K562 treated with DMSO at 1 percent for 4 hours (cell line): ENCODE data around the gene NUBP2. TPM values are rescaled to one million over a fixed set of nuclear protein-coding genes. Genes with fewer than 3 reads are reported as not detected.

Source experiments
- total RNA-seq: library from RNA; unstranded; fragments of 300-600 nt; gene quantifications from 2 replicates; pipeline ENCODE4 v1.2.3, GENCODE V29; 2022; ENCODE audit not compliant: insufficient read depth

NUBP2 gene, protein sequence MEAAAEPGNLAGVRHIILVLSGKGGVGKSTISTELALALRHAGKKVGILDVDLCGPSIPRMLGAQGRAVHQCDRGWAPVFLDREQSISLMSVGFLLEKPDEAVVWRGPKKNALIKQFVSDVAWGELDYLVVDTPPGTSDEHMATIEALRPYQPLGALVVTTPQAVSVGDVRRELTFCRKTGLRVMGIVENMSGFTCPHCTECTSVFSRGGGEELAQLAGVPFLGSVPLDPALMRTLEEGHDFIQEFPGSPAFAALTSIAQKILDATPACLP
- 116 and 132 TPM in 2 replicates for total RNA-seq

DNA sequence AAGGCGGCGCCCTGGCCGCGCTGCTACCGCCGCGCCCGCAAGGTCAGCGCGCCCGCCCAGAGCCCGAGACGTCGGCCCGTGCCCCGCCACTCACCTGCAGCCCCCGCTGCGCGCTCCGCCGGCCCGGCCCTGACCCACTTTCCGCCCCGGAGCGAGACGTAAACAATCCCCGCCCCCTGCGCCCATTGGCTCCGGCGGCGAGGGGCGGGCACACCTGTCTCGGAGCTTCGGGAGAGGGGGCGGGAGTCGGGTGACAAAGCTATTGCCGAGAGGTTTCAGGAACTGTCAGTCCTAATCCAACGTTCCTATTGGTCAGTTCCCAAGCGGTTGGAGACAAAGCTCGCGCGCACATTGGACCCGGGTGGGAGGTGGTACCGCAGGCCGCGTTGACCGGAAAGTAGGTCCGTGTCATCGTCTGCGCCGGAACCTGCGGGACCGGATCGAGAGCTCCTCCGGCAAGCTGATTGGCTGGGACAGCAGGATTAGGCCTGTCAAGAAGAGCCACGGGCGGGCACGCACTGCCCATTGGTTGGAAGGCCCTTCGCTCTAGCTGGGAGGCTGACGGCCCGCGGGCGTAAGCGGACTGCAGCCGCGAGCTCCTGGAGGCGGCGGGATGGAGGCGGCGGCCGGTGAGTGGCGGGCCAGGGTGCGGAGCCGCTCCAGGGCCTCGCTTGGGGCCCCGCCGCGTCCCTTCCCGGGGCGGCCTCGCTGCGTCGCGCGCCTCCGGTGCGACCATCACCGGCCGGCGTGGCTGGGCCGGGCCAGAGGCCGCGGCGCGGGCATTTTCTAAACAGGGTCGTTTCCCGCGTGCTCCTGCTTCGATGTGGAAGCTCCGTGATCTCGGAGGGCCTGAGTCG, at the start of gene NUBP2, which contains the start of gene SPSB3:
TSS of gene NUBP2 (plus strand) at position 553 of the 857 bp plus-strand sequence. CDS start at position 614, 61 bp downstream.
TSS of gene SPSB3 (minus strand) at position 164 of the 857 bp plus-strand sequence. CDS start 1,088 bp downstream, outside the sequence.

GRCh38 chr16:1771188-1771863, 11.4 kb upstream of the NUBP2 start, which contains the start of gene NME3:
TSS of gene NME3 (minus strand) at chr16:1771543. CDS start at chr16:1771534, 9 bp downstream.

DNA sequence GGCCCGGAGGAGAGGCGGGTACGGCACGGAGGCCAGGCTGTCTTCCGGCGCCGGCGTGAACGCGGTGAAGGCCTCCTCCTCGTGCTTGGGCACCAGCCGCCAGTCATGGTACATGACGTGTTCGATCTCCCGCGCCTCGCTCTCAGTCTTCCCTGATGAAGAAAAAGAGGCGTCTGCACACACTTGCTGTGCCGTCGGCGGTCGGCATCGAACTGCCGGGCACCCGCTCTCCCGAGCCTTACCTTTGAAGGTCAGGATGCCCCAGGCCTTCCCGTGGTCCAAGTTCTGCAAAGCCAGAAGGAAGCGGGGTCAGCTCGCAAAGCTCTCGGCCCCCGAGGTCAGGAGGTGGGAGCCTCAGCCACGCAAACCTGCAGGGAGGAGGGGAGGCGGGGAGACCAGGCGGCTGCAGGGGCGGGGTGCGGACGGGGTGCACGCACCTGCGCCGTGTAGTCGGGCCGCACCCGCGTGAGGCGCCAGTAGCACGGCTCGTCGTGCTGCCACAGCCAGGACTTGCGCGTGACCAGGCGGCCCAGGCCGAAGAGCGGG, 10.3 kb upstream of the NUBP2 start, which contains the start of gene EME2:
TSS of gene EME2 (plus strand) at position 449 of the 546 bp plus-strand sequence. CDS start 418 bp downstream, outside the sequence.

GRCh38 chr16:1772908-1773702, 9.7 kb upstream of the NUBP2 start, which contains the start of gene MRPS34:
TSS of gene MRPS34 (minus strand) at chr16:1773134. CDS start at chr16:1773119, 15 bp downstream.

DNA sequence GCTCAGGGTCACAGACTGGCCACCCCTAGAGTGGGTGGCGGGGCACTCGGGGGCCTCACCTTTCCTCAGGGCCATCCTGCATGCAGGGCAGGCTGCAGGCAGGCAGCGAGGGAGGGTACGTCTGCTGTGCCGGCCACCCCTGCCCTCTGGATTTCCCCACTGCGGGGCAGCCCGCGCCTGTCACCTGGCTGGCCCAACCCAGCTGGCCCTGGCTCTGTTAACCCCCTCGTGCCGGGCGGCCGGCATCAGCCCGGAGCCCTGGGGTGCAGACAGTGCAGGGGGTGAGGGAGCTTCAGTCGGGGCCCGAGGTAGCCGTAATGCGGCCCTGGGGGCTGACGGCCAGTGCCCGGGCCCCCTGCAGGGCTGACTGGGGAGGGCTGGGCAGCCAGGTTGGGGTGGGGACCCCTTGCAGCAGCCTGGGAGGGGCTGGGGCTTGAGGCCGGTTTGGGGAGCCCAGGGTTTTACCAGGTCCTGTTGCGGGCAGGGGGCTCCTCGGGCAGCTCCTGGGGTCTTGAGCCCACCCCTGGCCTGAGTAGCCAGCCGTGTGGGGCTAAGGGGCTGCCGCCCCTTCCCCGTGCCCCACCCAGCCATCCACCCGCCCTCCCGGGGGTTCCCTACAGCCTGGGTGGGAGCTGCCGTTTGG, 10.9 kb downstream of the NUBP2 start, which contains the start of gene IGFALS:
TSS of gene IGFALS (minus strand) at position 128 of the 643 bp plus-strand sequence. CDS start at position 75, 53 bp downstream.

DNA sequence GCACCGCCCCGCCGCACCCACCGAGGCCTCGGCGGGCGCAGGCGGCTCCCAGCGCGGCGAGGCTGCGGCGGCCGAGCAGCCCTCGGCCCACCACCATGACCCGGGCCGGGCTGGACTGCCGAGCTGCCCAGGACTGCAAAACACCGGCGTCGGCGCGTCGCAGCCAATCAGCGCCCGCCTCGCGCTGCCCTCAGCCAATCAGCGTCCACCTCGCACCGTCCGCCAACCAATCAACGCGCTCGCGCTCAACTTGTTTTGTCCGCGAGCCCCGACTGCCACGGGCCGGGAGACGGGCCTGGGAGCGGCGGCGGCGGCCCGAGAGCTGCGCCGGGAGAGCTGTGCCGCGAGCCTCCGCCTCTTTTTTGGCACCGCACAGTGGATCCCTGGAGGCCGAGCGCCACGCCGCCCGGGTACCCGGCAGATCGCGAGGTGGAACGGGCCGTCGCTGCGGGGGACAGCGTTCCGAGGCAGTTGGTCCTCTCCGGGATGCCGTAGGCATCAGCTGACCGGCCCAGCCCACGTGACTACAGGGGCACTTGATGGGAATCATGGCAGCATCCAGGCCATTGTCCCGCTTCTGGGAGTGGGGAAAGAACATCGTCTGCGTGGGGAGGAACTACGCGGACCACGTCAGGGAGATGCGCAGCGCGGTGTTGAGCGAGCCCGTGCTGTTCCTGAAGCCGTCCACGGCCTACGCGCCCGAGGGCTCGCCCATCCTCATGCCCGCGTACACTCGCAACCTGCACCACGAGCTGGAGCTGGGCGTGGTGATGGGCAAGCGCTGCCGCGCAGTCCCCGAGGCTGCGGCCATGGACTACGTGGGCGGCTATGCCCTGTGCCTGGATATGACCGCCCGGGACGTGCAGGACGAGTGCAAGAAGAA, 44.2 kb downstream of the NUBP2 start, which contains the start of the genes FAHD1 and HAGH:
TSS of gene FAHD1 (plus strand) at position 516 of the 883 bp plus-strand sequence. CDS start at position 549, 33 bp downstream.
TSS of gene HAGH (minus strand) at position 135 of the 883 bp plus-strand sequence. CDS start at position 97, 38 bp downstream.

Other genes starting within 250 kb of the NUBP2 start
- gene TMEM204, start 249.3 kb upstream of the NUBP2 start, total RNA-seq, result not detected in 2 replicates
- gene IFT140, start 170.9 kb upstream of the NUBP2 start, total RNA-seq, result 7.6 and 7.7 TPM in 2 replicates
- gene CRAMP1, start 170.6 kb upstream of the NUBP2 start, total RNA-seq, result 9.3 and 14.1 TPM in 2 replicates
- 45.2 and 46.3 TPM in 2 replicates for gene JPT2, start 104.7 kb upstream of the NUBP2 start, total RNA-seq
- gene MAPK8IP3, start 76.8 kb upstream of the NUBP2 start, total RNA-seq, result 33.8 and 40.6 TPM in 2 replicates
- 64.2 and 84.8 TPM in 2 replicates for gene NME3, start 11.4 kb upstream of the NUBP2 start, total RNA-seq
- gene EME2, start 10.2 kb upstream of the NUBP2 start, total RNA-seq, result 5.9 and 6.2 TPM in 2 replicates
- 233 and 260 TPM in 2 replicates for gene MRPS34, start 9.8 kb upstream of the NUBP2 start, total RNA-seq
- gene SPSB3, start 389 bp upstream of the NUBP2 start, total RNA-seq, result 61.7 and 72.9 TPM in 2 replicates
- gene IGFALS, start 10.7 kb downstream of the NUBP2 start, total RNA-seq, result 0.61 and 0.96 TPM in 2 replicates
- gene HAGH, start 43.9 kb downstream of the NUBP2 start, total RNA-seq, result 59.4 and 75.6 TPM in 2 replicates
- gene FAHD1, start 44.2 kb downstream of the NUBP2 start, total RNA-seq, result 12.5 and 17.8 TPM in 2 replicates
- 61.7 and 62.6 TPM in 2 replicates for gene MEIOB, start 89.2 kb downstream of the NUBP2 start, total RNA-seq
- not detected in 2 replicates for gene HS3ST6, start 135.5 kb downstream of the NUBP2 start, total RNA-seq
- gene MSRB1, start 160.2 kb downstream of the NUBP2 start, total RNA-seq, result 55.4 and 70.9 TPM in 2 replicates
- 0.47 TPM in 1 of 2 replicates, not detected in the other for gene RPL3L, start 171.7 kb downstream of the NUBP2 start, total RNA-seq
- gene NDUFB10, start 176.6 kb downstream of the NUBP2 start, total RNA-seq, result 214 and 219 TPM in 2 replicates
- gene RPS2, start 181.9 kb downstream of the NUBP2 start, total RNA-seq, result 6,829 and 8,005 TPM in 2 replicates
- gene RNF151, start 183.9 kb downstream of the NUBP2 start, total RNA-seq, result not detected in 2 replicates
- gene TBL3, start 189.1 kb downstream of the NUBP2 start, total RNA-seq, result 41.9 and 47.0 TPM in 2 replicates
- gene NOXO1, start 198.5 kb downstream of the NUBP2 start, total RNA-seq, result not detected in 2 replicates
- gene GFER, start 201.2 kb downstream of the NUBP2 start, total RNA-seq, result 54.4 and 64.7 TPM in 2 replicates
- gene SYNGR3, start 207.0 kb downstream of the NUBP2 start, total RNA-seq, result 30.6 and 35.1 TPM in 2 replicates
- gene ZNF598, start 226.9 kb downstream of the NUBP2 start, total RNA-seq, result 103 and 116 TPM in 2 replicates
- 1.6 and 5.6 TPM in 2 replicates for gene NPW, start 236.8 kb downstream of the NUBP2 start, total RNA-seq
- 28.8 and 29.0 TPM in 2 replicates for gene NHERF2, start 243.9 kb downstream of the NUBP2 start, total RNA-seq